B cell (primary cell): ENCODE results near the gene CCDC192. TPM values are rescaled to one million over a fixed set of nuclear protein-coding genes. Genes with fewer than 3 reads are reported as not detected.
"Not testable (repeated sequence)": the region's sequence is repeated elsewhere in the genome, so short reads cannot be mapped to it uniquely, and the experiment has no call there.

Experiments used
- ATAC-seq: fragments of 200-7000 bp; cut with Tn5 transposase; one replicate; pipeline ENCODE4 v1.10.0; 2021; ENCODE audit warnings: low read depth, mild to moderate bottlenecking, moderate number of reproducible peaks, moderate library complexity
- CTCF ChIA-PET: fragments of 350-600 bp; sonication (Branson Sonifier 250); formaldehyde crosslinking; loops from one replicate; lab custom pipeline; 2021; ENCODE audit warnings: antibody characterized with exemption, inconsistent platforms; lab: Charles Lee
- POLR2A ChIA-PET: fragments of 350-600 bp; sonication (Branson Sonifier 250); formaldehyde crosslinking; loops from one replicate; lab custom pipeline; 2021; ENCODE audit warnings: antibody characterized with exemption; lab: Charles Lee
- DNase-seq: peaks from one replicate; pipeline ENCODE4 v3.0.0; 2013
- H2AFZ ChIP-seq: 2 replicates; pipeline ENCODE4 v1.6.1; 2012; ENCODE audit warnings: mild to moderate bottlenecking, low read depth, low read length; ENCODE audit not compliant: insufficient read depth, poor library complexity, severe bottlenecking
- H3K27ac ChIP-seq, 2 donors: 1 replicate in 1 of 2; 2 replicates in 1 of 2; pipeline ENCODE4 v1.5.1; 2012 to 2013; ENCODE audit warnings: low read length in 2 of 2, mild to moderate bottlenecking in 2 of 2, moderate library complexity in 1 of 2
- H3K27me3 ChIP-seq, 4 experiments: fragments of 200-600 bp in 1 of 4; sonication (generic) in 1 of 4; replicated peaks in 1 of 4; 1 replicate in 2 of 4; 2 replicates in 2 of 4; pipeline versions ENCODE4 v1.6.1 to v1.7.0; 2013 to 2016; ENCODE audit warnings: low read length in 3 of 4, mild to moderate bottlenecking in 2 of 4, mixed read lengths in 1 of 4, moderate library complexity in 1 of 4; ENCODE audit not compliant: insufficient read depth in 4 of 4, control insufficient read depth in 3 of 4; ENCODE audit errors: control extremely low read depth in 1 of 4
- H3K36me3 ChIP-seq, 2 experiments: replicated peaks in 1 of 2; 1 replicate in 1 of 2; 2 replicates in 1 of 2; pipeline versions ENCODE4 v1.6.1 to v1.7.1; 2013; ENCODE audit warnings: low read length in 1 of 2; ENCODE audit not compliant: insufficient read depth in 2 of 2, control insufficient read depth in 1 of 2; ENCODE audit errors: control extremely low read depth in 1 of 2, extremely low read depth in 1 of 2
- H3K4me1 ChIP-seq, 2 donors: fragments of 200-600 bp in 1 of 2; sonication (generic) in 1 of 2; 1 replicate in 1 of 2; 2 replicates in 1 of 2; pipeline versions ENCODE4 v1.5.1 to v1.6.1; 2013 to 2017; ENCODE audit warnings: low read length in 2 of 2; ENCODE audit not compliant: control insufficient read depth in 2 of 2, insufficient read depth in 2 of 2
- H3K4me2 ChIP-seq: replicated peaks from 2 replicates; pipeline ENCODE3; 2012; ENCODE audit warnings: mild to moderate bottlenecking, low read depth, low read length; ENCODE audit not compliant: poor library complexity, severe bottlenecking
- H3K4me3 ChIP-seq, 5 experiments: fragments of 200-600 bp in 1 of 5; sonication (generic) in 1 of 5; 1 replicate in 3 of 5; 2 replicates in 2 of 5; pipeline versions ENCODE4 v1.5.1 to v1.7.0; 2011 to 2016; ENCODE audit warnings: low read length in 4 of 5, mild to moderate bottlenecking in 4 of 5, low read depth in 2 of 5, control low read depth in 1 of 5, moderate library complexity in 1 of 5; ENCODE audit not compliant: insufficient read depth in 1 of 5; ENCODE audit errors: control extremely low read depth in 1 of 5, extremely low read depth in 1 of 5
- H3K79me2 ChIP-seq: fragments of 200-600 bp; sonication (generic); one replicate; pipeline ENCODE4 v1.6.0; 2016; ENCODE audit warnings: low read length; ENCODE audit not compliant: control insufficient read depth, insufficient read depth
- H3K9ac ChIP-seq: fragments of 200-600 bp; sonication (generic); 2 replicates; pipeline ENCODE4 v1.6.1; 2017; ENCODE audit warnings: mild to moderate bottlenecking, low read length, moderate library complexity
- H3K9me3 ChIP-seq, 3 donors: one replicate each; pipeline versions ENCODE4 v1.6.1 to v1.7.1; 2013; ENCODE audit warnings: low read length in 2 of 3; ENCODE audit not compliant: control insufficient read depth in 2 of 3, insufficient read depth in 1 of 3; ENCODE audit errors: control extremely low read depth in 1 of 3
- H4K20me1 ChIP-seq: 2 replicates; pipeline ENCODE4 v1.6.0; 2012; ENCODE audit warnings: mild to moderate bottlenecking, low read length; ENCODE audit not compliant: insufficient read depth, control insufficient read depth, poor library complexity, severe bottlenecking
- H3K27ac Mint-ChIP-seq: one replicate; pipeline ENCODE4 v1.8.0; 2021; ENCODE audit warnings: mixed read lengths
- H3K27me3 Mint-ChIP-seq: one replicate; pipeline ENCODE4 v1.8.0; 2021; ENCODE audit warnings: mixed read lengths
- H3K4me1 Mint-ChIP-seq: one replicate; pipeline ENCODE4 v1.8.0; 2021; ENCODE audit warnings: mixed read lengths
- H3K4me3 Mint-ChIP-seq: one replicate; pipeline ENCODE4 v1.8.0; 2021; ENCODE audit warnings: mixed read lengths
- H3K9me3 Mint-ChIP-seq: one replicate; pipeline ENCODE4 v1.8.0; 2022; ENCODE audit warnings: mixed read lengths; ENCODE audit not compliant: insufficient read depth
- CTCF ChIP-seq: fragments of 200-600 bp; IDR thresholded peaks from one replicate; pipeline ENCODE4 v1.8.0; 2022; ENCODE audit warnings: antibody characterized with exemption, mild to moderate bottlenecking
- EZH2 ChIP-seq: IDR thresholded peaks from 2 replicates; pipeline ENCODE4 v1.6.1; 2012; ENCODE audit warnings: borderline replicate concordance, low read depth, mild to moderate bottlenecking, moderate library complexity, low read length; ENCODE audit not compliant: insufficient read depth, poor library complexity, severe bottlenecking
- WGBS: methylation state at CpG from one replicate; pipeline ENCODE4 v1.1.5; 2013; ENCODE audit warnings: missing lambda C conversion rate; ENCODE audit not compliant: insufficient coverage; 5-methylcytosine and 5-hydroxymethylcytosine counted together
- intact Hi-C: fragments of 100-400 bp; cut with micrococcal nuclease; formaldehyde crosslinking; loops from one replicate; pipeline ENCODE4 v1.10.0; 2022
- polyA plus RNA-seq: library from polyadenylated mRNA; depleted of rRNA; stranded (reverse); fragments of >200 nt; gene quantifications from 2 replicates; pipeline ENCODE4 v1.2.3, GENCODE V29; 2012
- total RNA-seq, 2 donors: library from RNA; stranded (reverse); fragments of 120-200 nt in 1 of 2; gene quantifications; 1 replicate in 1 of 2; 2 replicates in 1 of 2; pipeline versions ENCODE4 v1.2.3 to v1.2.4, GENCODE V29; 2013 to 2022

The CCDC192 gene
- total and polyA plus RNA-seq, 2 donors (not counting 1 experiment from before 2014, with no cell fraction given) = not detected

GRCh38 chr5:127785098-127785927 is 82.1 kb downstream of the CCDC192 start:
- Histone ChIP-seq H2AFZ (no peak overlapping the region), H3K27ac (no peak overlapping the region), H4K20me1 (no peaks in the 10 kb centered on the region), H3K79me2 (no peaks in the 10 kb centered on the region), H3K4me3 (no peak overlapping the region), H3K4me2 (no peak overlapping the region), H3K36me3 (no peaks in the 10 kb centered on the region), H3K9ac (no peak overlapping the region), H3K27me3 (no peaks in the 10 kb centered on the region), H3K4me1 (no peaks in the 10 kb centered on the region), H3K9me3 (peaks cover 0 to 4% (median 0%) of the 10 kb centered on the region in 3 donors)
- peaks cover 3% of the 10 kb centered on the region for H3K9me3 Mint-ChIP-seq
- POLR2A ChIA-PET = no interaction called here
- WGBS = 88% methylated on average over 5 of the region's 6 CpGs
- no peak overlapping the region for H3K4me3 Mint-ChIP-seq
- TF ChIP-seq EZH2 (no peak), CTCF (no peak)
- no peak for ATAC-seq
- DNase-seq = no peak
- CTCF ChIA-PET = interaction anchor here (0.6 kb wide), 1 partner anchor 25 kb away, joined by 5 read pairs; no protein-coding TSS in a partner anchor
- intact Hi-C loops = no loop called here
- no peak overlapping the region for H3K27ac Mint-ChIP-seq
- H3K4me1 Mint-ChIP-seq = no peaks in the 10 kb centered on the region
- H3K27me3 Mint-ChIP-seq = peaks cover 3% of the 10 kb centered on the region

- Mint-ChIP-seq H3K27ac (no peak overlapping the region), H3K9me3 (peaks cover 7% of the 10 kb centered on the region), H3K27me3 (peaks cover 3% of the 10 kb centered on the region), H3K4me3 (no peak overlapping the region), H3K4me1 (no peaks in the 10 kb centered on the region)
- Histone ChIP-seq H2AFZ (no peak overlapping the region), H3K27ac (no peak overlapping the region), H3K27me3 (no peaks in the 10 kb centered on the region), H3K4me1 (no peaks in the 10 kb centered on the region), H3K4me3 (no peak overlapping the region), H3K9me3 (peaks cover 0 to 5% (median 4%) of the 10 kb centered on the region in 3 donors), H3K9ac (no peak overlapping the region), H4K20me1 (no peaks in the 10 kb centered on the region), H3K79me2 (no peaks in the 10 kb centered on the region), H3K36me3 (no peaks in the 10 kb centered on the region), H3K4me2 (no peak overlapping the region)
- intact Hi-C loops = no loop called here
- WGBS = no CpG with 5 or more reads among the region's 1 CpG
- no peak for TF ChIP-seq CTCF
- no peak for TF ChIP-seq EZH2
- ChIA-PET CTCF (no interaction called here), POLR2A (no interaction called here)
- DNase-seq = no peak
- ATAC-seq = no peak
Measured at GRCh38 chr5:127791439-127791838, 88.2 kb downstream of the CCDC192 start.

- H3K27ac ChIP-seq, H2AFZ ChIP-seq, H3K9me3 Mint-ChIP-seq, POLR2A ChIA-PET, H3K4me3 ChIP-seq, CTCF ChIA-PET, intact Hi-C loops, H4K20me1 ChIP-seq, H3K27me3 ChIP-seq, H3K9ac ChIP-seq, H3K4me3 Mint-ChIP-seq, H3K4me2 ChIP-seq, H3K4me1 ChIP-seq, H3K27me3 Mint-ChIP-seq, H3K79me2 ChIP-seq, ATAC-seq, H3K27ac Mint-ChIP-seq, DNase-seq, H3K4me1 Mint-ChIP-seq, H3K9me3 ChIP-seq, H3K36me3 ChIP-seq: not testable (repeated sequence)
- WGBS = 75% methylated on average over 1 of the region's 2 CpGs
Measured at GRCh38 chr5:127791908-127792307, 88.7 kb downstream of the CCDC192 start.
